ENCODE measurements around the gene OR10P1.

OR10P1 gene

GRCh38 chr12:55659486-55660385, 23.0 kb downstream of the OR10P1 start:
- no peak for TF ChIP-seq ZNF274 (IDR thresholded peaks at IDR 0.05; ENCODE audit: low read depth, low read length)
- H3K4me3 ChIP-seq (ENCODE audit: low read length): no peak overlapping the region

- no peak overlapping the region for H3K4me3 ChIP-seq (ENCODE audit: low read length)
- no peak for TF ChIP-seq ZNF274 (IDR thresholded peaks at IDR 0.05; ENCODE audit: low read depth, low read length)
Measured at GRCh38 chr12:55663391-55663790, 26.7 kb downstream of the OR10P1 start.

- H3K4me3 ChIP-seq (ENCODE audit: low read length): no peak overlapping the region
- no peak for TF ChIP-seq ZNF274 (IDR thresholded peaks at IDR 0.05; ENCODE audit: low read depth, low read length)
Measured at GRCh38 chr12:55664826-55665225, 28.1 kb downstream of the OR10P1 start.

GRCh38 chr12:55666508-55666907, 29.8 kb downstream of the OR10P1 start:
- H3K4me3 ChIP-seq (ENCODE audit: low read length): no peak overlapping the region
- TF ChIP-seq ZNF274 (IDR thresholded peaks at IDR 0.05; ENCODE audit: low read depth, low read length): no peak

GRCh38 chr12:55670276-55670675, 33.6 kb downstream of the OR10P1 start:
- TF ChIP-seq ZNF274 (IDR thresholded peaks at IDR 0.05; ENCODE audit: low read depth, low read length): no peak
- H3K4me3 ChIP-seq (ENCODE audit: low read length): no peak overlapping the region

- H3K4me3 ChIP-seq (ENCODE audit: low read length): no peak overlapping the region
- no peak for TF ChIP-seq ZNF274 (IDR thresholded peaks at IDR 0.05; ENCODE audit: low read depth, low read length)
Measured at GRCh38 chr12:55671746-55672145, 35.1 kb downstream of the OR10P1 start.

- no peak for TF ChIP-seq ZNF274 (IDR thresholded peaks at IDR 0.05; ENCODE audit: low read depth, low read length)
- H3K4me3 ChIP-seq (ENCODE audit: low read length): no peak overlapping the region; the same call in 1 of the 2 replicates
Measured at GRCh38 chr12:55673638-55674037, 36.9 kb downstream of the OR10P1 start.

GRCh38 chr12:55675666-55676065, 39.0 kb downstream of the OR10P1 start:
- no peak for TF ChIP-seq ZNF274 (IDR thresholded peaks at IDR 0.05; ENCODE audit: low read depth, low read length)
- H3K4me3 ChIP-seq (ENCODE audit: low read length): no peak overlapping the region

- TF ChIP-seq ZNF274 (IDR thresholded peaks at IDR 0.05; ENCODE audit: low read depth, low read length): no peak
- no peak overlapping the region for H3K4me3 ChIP-seq (ENCODE audit: low read length)
Measured at GRCh38 chr12:55676707-55677106, 40.0 kb downstream of the OR10P1 start.

GRCh38 chr12:55679691-55680090, 43.0 kb downstream of the OR10P1 start:
- no peak for TF ChIP-seq ZNF274 (IDR thresholded peaks at IDR 0.05; ENCODE audit: low read depth, low read length)
- H3K4me3 ChIP-seq (ENCODE audit: low read length): no peak overlapping the region

- TF ChIP-seq ZNF274 (IDR thresholded peaks at IDR 0.05; ENCODE audit: low read depth, low read length): no peak
- H3K4me3 ChIP-seq (ENCODE audit: low read length): no peak overlapping the region; the same call in 1 of the 2 replicates
Measured at GRCh38 chr12:55681142-55682077, 44.7 kb downstream of the OR10P1 start.

- H3K4me3 ChIP-seq (ENCODE audit: low read length): no peak overlapping the region; the same call in 1 of the 2 replicates
- TF ChIP-seq ZNF274 (IDR thresholded peaks at IDR 0.05; ENCODE audit: low read depth, low read length): no peak
Measured at GRCh38 chr12:55682087-55682796, 45.5 kb downstream of the OR10P1 start.

- no peak overlapping the region for H3K4me3 ChIP-seq (ENCODE audit: low read length)
- no peak for TF ChIP-seq ZNF274 (IDR thresholded peaks at IDR 0.05; ENCODE audit: low read depth, low read length)
Measured at GRCh38 chr12:55683676-55684075, 47.0 kb downstream of the OR10P1 start.

All from GM08714 (cell line).